Prostate gland (tissue), 2 donors: ENCODE measurements around the gene RNF213. TPM values are rescaled to one million over a fixed set of nuclear protein-coding genes. Genes with fewer than 3 reads are reported as not detected.

Source experiments
- DNase-seq: peaks from one replicate; pipeline ENCODE4 v3.0.0-alpha.2; 2019; ENCODE audit warnings: low spot score
- H3K27ac ChIP-seq, 2 donors: fragments of 200-600 bp; sonication (generic); 2 replicates each; pipeline ENCODE4 v1.5.1; 2017 to 2019
- H3K27me3 ChIP-seq: fragments of 200-600 bp; sonication (generic); replicated peaks from 2 replicates; pipeline ENCODE4 v1.5.1; 2019; ENCODE audit not compliant: insufficient read depth
- H3K36me3 ChIP-seq, 2 donors: fragments of 200-600 bp; sonication (generic); 1 replicate in 1 of 2; 2 replicates in 1 of 2; pipeline versions ENCODE4 v1.5.1 to v1.8.1; 2017 to 2019
- H3K4me1 ChIP-seq: fragments of 200-600 bp; sonication (generic); replicated peaks from 2 replicates; pipeline ENCODE4 v1.5.1; 2019
- H3K4me3 ChIP-seq, 2 donors: fragments of 200-600 bp; sonication (generic); 2 replicates each; pipeline ENCODE4 v1.5.1; 2017 to 2019
- H3K9me3 ChIP-seq: fragments of 200-600 bp; sonication (generic); 2 replicates; pipeline ENCODE4 v1.5.1; 2017
- CTCF ChIP-seq, 4 experiments: fragments of 200-600 bp in 2 of 4; fragments of 450-650 bp in 2 of 4; sonication (generic) in 2 of 4; IDR thresholded peaks; 1 replicate in 3 of 4; 2 replicates in 1 of 4; pipeline ENCODE4 v1.5.1; 2016 to 2019; ENCODE audit warnings: antibody characterized with exemption in 4 of 4, mild to moderate bottlenecking in 2 of 4, moderate library complexity in 2 of 4
- POLR2A ChIP-seq: fragments of 450-650 bp; IDR thresholded peaks from one replicate; pipeline ENCODE4 v1.6.1; 2016; ENCODE audit warnings: antibody characterized with exemption, mild to moderate bottlenecking
- POLR2AphosphoS5 ChIP-seq: sonication (generic); formaldehyde crosslinking; IDR thresholded peaks from one replicate; pipeline ENCODE4 v1.6.1; 2017; ENCODE audit warnings: antibody characterized with exemption
- WGBS: methylation state at CpG from one replicate; pipeline ENCODE4 v1.1.5; 2018; 5-methylcytosine and 5-hydroxymethylcytosine counted together
- intact Hi-C: fragments of 100-400 bp; cut with DNase I; formaldehyde crosslinking; loops from one replicate; pipeline ENCODE4 v1.14.2; 2022
- total RNA-seq, 2 donors: library from RNA; depleted of rRNA; stranded (reverse); fragments of >200 nt; gene quantifications; one replicate each; pipeline ENCODE4 v1.1.0, GENCODE V29; 2016

The RNF213 gene
- total RNA-seq, 2 donors from 2014 or later: 57.7 to 112 TPM

- Histone ChIP-seq H3K4me1 (peaks cover 13% of the 10 kb centered on the region), H3K4me3 (no peak overlapping the region), H3K36me3 (no peaks in the 10 kb centered on the region), H3K27ac (no peak overlapping the region), H3K27me3 (no peaks in the 10 kb centered on the region), H3K9me3 (no peaks in the 10 kb centered on the region)
- intact Hi-C loops: no loop called here
- TF ChIP-seq CTCF (IDR thresholded peaks at IDR 0.05) (no peak), POLR2AphosphoS5 (no peak), POLR2A (no peak)
- WGBS: 97% methylated on average over 6 of the region's 6 CpGs
- DNase-seq: no peak
Observed at GRCh38 chr17:80267391-80267790, 6.7 kb downstream of the RNF213 start.

- H3K27me3 ChIP-seq: no peaks in the 10 kb centered on the region
- no peak overlapping the region for H3K27ac ChIP-seq
- intact Hi-C loops: no loop called here
- H3K36me3 ChIP-seq: no peaks in the 10 kb centered on the region
- peaks cover 3% of the 10 kb centered on the region for H3K4me1 ChIP-seq
- TF ChIP-seq POLR2AphosphoS5: no peak
- TF ChIP-seq POLR2A: no peak
- TF ChIP-seq CTCF (IDR thresholded peaks at IDR 0.05): no peak
- H3K9me3 ChIP-seq: no peaks in the 10 kb centered on the region
- H3K4me3 ChIP-seq: no peak overlapping the region
- WGBS: 74% methylated on average over 4 of the region's 4 CpGs
- no peak for DNase-seq
Observed at GRCh38 chr17:80268427-80268826, 7.8 kb downstream of the RNF213 start.

- no peak overlapping the region for H3K27ac ChIP-seq
- DNase-seq: no peak
- intact Hi-C loops: no loop called here
- 43% methylated on average over 2 of the region's 2 CpGs for WGBS
- no peaks in the 10 kb centered on the region for H3K36me3 ChIP-seq
- H3K4me1 ChIP-seq: no peaks in the 10 kb centered on the region
- H3K4me3 ChIP-seq: no peak overlapping the region
- TF ChIP-seq POLR2AphosphoS5 (no peak), POLR2A (no peak), CTCF (IDR thresholded peaks at IDR 0.05) (no peak)
- no peaks in the 10 kb centered on the region for H3K27me3 ChIP-seq
- H3K9me3 ChIP-seq: no peaks in the 10 kb centered on the region
Observed at GRCh38 chr17:80269405-80269807, 8.8 kb downstream of the RNF213 start.

- WGBS: 78% methylated on average over 10 of the region's 10 CpGs
Observed at GRCh38 chr17:80270104-80270503, 9.5 kb downstream of the RNF213 start.

More at GRCh38 chr17:80270104-80270503, 9.5 kb downstream of the RNF213 start:
- H3K27ac ChIP-seq: no peak overlapping the region
- intact Hi-C loops: no loop called here
- no peaks in the 10 kb centered on the region for H3K9me3 ChIP-seq
- no peaks in the 10 kb centered on the region for H3K36me3 ChIP-seq
- TF ChIP-seq CTCF (IDR thresholded peaks at IDR 0.05) (no peak), POLR2AphosphoS5 (no peak), POLR2A (no peak)
- no peaks in the 10 kb centered on the region for H3K27me3 ChIP-seq
- no peaks in the 10 kb centered on the region for H3K4me1 ChIP-seq
- H3K4me3 ChIP-seq: no peak overlapping the region
- DNase-seq: no peak
